Fibroblast of skin of abdomen (primary cell): ENCODE measurements around the gene ZNF467.

Experiments
- DNase-seq: peaks from one replicate; pipeline ENCODE4 v3.0.0-alpha.2; 2013

ZNF467 gene

DNA sequence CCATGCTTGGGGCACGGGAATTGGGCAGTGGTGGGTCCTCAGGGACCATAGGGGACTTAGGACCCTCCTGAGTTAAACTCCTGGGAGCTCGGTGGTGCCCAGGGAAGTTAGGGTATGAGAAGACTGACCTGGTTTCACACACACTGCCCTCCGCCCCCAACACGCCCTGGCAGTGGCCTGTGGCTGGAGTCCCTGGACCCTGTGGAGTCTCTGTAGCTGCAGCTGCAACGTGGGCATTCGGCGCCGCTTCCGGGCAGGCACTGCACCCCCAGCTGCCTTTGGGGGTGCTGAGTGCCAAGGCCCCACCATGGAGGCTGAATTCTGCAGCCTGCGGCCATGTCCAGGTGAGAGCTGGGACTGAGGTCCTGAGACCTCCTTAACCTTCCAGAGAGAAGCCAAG, 34.9 kb upstream of the ZNF467 start:
- no peak for DNase-seq

DNA sequence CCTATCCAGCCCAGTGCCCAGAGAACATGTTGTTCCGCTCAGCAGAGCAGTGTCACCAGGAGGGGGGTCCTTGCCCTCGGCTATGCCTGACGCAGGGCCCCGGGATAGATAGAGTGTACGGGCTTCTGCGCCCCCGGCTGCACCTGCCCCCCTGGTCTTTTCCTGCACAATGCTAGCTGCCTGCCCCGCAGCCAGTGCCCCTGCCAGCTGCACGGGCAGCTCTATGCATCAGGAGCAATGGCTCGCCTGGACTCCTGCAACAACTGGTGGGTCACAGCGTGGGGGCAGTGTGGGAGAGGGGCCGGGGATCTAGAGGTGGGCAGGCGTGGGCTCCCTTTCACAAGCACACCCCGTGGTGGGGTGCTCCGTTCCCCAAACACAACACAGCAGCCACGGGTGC, 33.3 kb upstream of the ZNF467 start:
- no peak for DNase-seq

DNA sequence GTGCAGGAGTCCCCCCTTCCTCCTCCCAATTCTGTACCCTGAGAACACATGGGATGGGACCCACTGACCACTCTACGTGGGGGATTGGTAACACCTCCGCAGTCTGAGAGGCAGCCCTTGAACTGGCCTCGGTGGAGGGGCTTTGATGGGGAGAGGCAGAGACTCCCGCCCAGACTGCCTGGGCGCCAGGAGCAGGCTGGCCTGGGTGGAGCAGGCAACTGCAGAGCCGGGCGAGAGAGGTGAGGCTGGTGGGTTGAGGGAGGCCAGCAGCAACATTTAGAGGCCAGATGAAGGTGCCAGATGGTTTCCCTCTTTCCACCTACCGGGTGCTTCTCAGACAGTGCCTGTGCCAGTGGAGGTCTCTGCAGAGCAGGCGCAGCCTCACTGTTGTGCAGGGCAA, 30.7 kb upstream of the ZNF467 start:
- no peak for DNase-seq

DNA sequence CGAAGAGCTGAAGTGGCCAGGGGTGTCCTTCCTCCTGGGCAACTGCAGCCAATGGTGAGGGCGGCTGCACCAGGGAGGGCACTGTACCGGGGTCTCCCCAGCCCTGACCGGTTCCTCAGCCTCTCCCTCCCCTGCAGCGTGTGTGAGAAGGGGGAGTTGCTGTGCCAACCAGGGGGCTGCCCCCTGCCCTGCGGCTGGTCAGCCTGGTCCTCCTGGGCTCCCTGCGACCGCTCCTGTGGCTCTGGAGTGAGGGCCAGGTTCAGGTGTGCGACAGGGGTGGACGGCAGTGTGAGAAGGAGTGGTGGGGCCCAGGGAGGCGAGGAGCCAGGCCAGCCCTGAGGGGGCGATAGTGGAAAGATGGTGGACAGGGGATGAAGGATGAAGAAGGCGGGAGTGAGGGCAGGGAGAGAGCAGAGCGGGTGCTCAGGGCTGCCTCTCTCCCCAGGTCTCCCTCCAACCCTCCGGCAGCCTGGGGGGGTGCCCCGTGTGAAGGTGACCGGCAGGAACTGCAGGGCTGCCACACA, 30.2 kb upstream of the ZNF467 start:
- no peak for DNase-seq

DNA sequence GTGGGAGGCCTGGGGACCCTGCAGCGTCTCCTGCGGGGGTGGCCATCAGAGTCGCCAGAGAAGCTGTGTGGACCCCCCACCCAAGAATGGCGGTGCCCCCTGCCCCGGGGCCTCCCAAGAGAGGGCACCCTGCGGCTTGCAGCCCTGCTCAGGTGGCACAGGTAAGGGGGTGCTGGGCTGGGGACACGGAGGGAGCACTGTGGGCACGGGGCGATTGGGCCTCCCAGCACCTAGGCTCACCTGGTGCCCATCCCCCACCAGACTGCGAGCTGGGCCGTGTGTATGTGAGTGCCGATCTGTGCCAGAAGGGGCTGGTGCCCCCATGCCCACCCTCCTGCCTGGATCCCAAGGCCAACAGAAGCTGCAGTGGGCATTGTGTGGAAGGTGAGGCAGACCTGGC, 29.6 kb upstream of the ZNF467 start:
- DNase-seq = no peak

DNA sequence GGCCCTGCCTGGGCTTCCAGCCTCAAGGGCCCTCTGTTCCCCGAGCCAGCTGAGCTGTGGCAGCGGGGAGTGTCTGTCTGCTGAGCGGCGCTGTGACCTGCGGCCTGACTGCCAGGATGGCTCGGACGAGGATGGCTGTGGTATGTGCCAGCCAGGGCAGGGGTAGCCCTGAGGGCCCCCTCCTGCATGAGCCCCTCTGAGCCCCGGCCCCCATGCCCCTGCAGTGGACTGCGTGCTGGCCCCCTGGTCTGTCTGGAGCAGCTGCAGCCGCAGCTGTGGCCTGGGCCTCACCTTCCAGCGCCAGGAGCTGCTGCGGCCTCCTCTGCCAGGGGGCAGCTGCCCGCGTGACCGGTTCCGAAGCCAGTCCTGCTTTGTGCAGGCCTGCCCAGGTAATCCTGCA, 28.4 kb upstream of the ZNF467 start:
- no peak for DNase-seq

DNA sequence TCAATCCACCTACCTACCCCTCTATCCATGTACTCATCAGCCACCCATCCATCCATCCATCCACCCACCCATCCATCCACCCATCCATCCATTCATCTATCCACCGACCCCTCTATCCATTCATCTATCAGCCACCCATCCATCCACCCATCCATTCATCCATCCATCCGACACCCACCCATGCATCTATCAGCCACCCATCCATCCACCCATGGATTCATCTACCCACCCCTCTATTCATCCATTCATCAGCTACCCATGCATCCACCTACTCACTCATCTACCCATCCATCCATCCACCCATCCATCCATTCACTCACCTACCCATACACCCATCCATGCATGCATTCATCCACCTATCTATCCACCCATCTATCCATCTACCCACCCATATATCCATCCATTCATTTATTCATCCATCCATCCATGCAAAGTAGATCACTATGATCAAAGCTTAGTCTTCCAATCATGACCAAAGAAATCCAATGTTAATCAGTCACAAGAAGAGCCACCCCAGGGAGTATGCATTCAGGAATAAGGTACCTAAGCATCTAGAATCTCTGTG, 27.7 kb upstream of the ZNF467 start:
- DNase-seq = no peak

DNA sequence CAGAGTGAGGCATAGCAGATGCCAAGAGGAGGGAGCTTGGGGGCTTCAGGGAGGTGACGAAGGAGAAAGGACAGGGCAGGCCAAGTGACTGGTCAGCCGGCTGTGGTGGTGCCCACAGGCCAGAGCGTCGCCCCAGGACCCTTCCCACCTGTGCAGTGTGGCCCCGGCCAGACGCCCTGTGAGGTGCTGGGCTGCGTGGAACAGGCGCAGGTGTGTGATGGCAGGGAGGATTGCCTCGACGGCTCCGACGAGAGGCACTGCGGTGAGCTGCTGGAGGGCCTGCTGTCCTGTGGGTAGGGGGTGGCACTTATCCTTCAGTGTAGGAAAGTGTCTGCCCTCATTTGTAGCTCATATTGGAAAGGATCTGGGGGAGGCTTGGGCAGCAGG, 26.8 kb upstream of the ZNF467 start:
- DNase-seq = no peak

DNA sequence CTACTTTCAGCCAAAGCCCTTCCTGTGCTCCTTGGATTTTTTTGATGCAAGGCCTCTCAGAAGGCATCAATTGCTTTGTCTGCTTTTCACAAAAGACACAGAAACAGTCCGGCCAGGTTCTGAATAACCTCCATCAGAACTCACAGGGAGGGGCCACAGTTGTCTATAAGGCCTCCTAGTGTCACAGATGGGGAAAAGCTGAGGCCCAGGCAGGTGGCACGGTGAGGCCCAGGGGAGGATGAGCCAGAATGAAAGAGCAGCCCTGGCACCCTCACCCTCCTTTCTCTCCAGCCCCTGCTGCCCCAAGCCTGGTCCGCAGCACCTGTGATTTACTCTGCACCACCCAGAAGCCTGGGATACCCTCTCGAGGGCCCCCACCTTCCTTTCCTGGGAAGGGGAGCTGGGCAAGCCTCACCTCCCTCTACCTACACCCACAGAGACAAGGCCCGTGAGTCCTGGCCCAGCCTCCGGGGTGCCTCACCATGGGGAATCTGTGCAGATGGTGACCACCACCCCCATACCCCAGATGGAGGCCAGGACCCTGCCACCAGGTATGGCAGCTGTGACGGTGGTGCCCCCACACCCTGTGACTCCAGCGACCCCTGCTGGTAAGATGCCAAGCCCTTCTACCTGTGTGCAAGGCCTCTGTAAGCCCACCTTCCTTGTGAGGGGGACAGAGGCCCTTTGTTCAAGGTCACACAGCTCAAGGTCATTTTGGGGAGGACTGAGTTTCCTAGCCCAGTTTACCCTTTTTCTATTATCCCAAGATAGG, 26.2 kb upstream of the ZNF467 start:
- no peak for DNase-seq

DNA sequence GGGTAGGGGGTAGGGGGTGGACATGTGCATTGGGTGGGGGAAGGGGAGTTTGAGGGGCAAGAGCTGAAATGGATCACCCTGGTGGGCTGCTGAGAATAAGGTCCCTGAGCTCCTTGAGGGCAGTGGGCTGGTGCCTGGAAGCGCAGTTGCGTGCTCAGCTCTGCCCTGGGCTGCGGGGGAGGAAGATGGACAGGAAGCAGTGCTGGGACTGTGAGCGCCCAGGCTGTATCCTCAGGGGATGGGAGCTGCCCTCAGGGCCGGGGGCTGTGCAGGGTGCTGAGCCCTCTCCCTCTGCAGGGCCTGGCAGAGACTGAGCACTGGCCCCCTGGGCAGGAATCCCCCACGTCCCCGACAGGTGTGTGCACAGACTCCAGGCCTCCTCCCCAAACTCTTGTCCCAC, 24.4 kb upstream of the ZNF467 start:
- DNase-seq = no peak

DNA sequence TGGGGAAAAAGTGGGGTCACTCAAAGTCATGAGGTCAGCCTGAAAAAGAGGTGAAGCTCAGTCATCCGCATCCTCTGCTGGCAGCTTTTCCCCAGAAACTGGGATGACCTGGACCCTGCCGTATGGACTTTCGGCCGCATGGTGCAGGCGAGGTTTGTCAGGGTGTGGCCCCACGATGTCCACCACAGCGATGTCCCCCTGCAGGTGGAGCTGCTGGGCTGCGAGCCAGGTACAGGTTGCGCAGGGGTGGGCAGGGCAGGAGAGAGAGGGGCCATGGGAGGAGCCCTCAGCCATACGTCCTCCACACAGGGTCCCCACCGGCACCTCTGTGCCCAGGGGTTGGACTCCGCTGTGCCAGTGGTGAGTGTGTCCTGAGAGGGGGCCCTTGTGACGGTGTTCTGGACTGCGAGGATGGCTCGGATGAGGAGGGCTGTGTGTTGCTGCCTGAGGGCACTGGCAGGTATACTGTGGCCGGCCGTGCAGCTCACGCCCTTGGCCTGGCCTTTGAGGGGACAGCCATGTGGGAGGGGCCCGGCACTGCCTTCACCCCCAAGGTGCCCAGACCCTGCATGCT, 23.0 kb upstream of the ZNF467 start:
- no peak for DNase-seq

DNA sequence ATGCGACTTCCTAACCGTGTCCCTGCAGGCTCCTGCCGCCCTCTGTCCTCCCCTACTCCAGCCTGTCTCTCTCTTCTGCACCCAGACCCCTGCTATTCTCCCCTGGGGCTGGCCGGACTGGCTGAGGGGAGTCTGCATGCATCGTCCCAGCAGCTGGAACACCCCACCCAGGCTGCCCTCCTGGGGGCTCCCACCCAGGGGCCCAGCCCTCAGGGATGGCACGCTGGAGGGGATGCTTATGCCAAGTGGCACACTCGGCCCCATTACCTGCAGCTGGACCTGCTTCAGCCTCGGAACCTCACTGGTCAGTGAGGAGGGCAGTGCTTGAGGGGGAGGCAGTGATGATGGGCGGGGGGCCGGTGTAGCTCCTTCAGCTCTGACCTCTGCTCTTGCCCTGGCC, 21.7 kb upstream of the ZNF467 start:
- no peak for DNase-seq

DNA sequence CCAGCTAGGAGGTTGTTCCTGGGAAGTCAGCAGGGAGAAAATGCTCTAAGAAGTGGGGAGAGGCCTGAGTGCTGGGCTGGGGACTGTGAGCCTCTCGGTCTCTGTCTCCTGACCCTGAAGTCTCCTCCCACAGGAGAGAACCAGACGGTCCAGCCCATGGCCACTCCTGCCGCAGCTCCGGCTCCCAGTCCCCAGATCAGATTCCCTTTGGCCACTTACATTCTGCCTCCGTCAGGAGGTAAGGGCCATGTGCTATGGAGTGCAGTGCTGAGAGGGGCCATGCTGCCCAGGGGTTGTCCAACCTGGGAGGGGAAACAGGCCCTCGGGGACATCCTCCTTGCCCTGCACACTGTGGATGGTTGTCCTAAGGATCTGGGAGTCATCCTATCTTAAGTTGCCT, 21.3 kb upstream of the ZNF467 start:
- no peak for DNase-seq

DNA sequence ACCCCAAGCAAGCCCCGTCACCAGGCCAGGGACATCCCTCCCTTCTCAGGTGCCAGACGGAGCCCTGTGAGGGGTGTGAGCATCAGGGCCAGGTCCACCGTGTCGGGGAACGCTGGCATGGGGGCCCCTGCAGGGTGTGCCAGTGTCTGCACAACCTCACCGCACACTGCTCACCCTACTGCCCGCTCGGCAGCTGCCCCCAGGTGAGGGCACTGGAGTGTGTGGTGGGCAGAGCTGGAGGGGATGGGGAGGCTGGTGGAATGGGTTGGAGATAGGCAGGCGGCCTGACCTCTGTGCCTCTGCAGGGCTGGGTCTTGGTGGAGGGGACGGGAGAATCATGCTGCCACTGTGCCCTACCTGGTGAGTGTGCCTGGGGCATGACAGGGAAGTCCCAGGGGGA, 19.9 kb upstream of the ZNF467 start:
- DNase-seq = no peak

DNA sequence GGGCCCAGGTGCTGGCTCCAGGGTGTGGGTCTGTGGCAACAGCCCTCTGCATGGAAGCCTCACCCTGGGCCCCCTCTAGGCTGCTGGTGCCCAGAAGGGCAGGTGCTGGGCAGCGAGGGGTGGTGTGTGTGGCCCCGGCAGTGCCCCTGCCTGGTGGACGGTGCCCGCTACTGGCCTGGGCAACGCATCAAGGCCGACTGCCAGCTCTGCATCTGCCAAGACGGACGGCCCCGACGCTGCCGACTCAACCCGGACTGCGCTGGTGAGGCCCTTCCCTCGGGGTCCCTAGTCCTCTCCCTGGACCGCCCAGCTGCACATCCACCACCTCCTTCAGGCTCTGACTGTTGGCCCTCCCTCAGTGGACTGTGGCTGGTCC, 18.8 kb upstream of the ZNF467 start:
- no peak for DNase-seq

DNA sequence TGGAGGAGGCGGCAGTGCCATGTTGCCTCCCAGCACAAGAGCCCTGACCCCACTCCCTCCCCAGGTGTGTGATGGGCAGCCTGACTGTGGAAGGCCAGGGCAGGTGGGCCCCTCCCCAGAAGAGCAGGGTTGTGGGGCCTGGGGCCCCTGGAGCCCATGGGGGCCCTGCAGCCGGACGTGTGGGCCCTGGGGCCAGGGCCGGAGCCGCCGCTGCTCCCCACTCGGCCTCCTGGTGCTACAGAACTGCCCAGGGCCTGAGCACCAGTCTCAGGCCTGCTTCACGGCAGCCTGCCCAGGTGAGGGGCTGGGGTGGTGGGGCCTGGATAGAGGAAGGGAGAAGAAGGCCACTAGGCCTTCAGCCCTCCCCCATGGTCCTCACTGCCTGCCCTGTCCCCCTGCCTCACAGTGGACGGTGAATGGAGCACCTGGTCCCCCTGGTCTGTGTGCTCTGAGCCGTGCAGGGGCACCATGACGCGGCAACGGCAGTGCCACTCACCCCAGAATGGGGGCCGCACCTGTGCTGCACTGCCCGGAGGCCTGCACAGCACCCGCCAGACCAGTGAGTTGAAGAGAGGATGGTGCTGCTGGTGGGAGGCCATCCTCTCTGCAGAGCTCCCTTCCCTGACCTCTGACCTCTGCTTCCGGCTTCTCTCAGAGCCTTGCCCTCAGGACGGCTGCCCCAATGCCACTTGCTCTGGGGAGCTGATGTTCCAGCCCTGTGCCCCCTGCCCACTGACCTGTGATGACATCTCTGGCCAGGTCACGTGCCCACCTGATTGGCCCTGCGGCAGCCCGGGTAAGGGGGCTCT, 18.2 kb upstream of the ZNF467 start:
- no peak for DNase-seq

DNA sequence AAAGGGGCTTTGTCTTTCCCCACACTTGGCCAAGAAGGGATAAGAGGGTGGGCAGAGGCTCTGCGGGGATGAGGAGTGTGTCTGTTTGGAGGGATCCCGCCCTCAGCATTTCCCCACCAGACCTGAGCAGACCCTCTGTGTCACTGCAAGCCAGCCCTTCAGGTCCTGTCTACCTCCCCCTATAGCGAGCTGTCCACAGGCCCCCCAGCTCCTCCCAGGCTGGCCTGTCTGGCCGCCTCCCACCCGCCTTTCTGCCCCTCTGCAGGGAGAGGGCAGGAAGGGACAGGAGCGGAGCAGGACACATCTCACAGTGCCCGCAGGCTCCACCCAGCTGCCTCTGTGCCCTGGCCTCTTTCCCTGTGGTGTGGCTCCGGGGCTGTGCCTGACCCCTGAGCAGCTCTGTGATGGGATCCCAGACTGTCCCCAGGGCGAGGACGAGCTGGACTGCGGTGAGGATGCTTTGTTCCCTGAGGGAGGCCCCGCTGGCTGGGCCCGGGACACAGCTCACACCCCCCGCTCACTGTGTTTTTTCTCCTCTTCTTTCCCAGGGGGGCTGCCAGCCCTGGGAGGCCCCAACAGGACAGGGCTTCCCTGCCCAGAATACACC, 17.5 kb upstream of the ZNF467 start:
- DNase-seq = no peak

DNA sequence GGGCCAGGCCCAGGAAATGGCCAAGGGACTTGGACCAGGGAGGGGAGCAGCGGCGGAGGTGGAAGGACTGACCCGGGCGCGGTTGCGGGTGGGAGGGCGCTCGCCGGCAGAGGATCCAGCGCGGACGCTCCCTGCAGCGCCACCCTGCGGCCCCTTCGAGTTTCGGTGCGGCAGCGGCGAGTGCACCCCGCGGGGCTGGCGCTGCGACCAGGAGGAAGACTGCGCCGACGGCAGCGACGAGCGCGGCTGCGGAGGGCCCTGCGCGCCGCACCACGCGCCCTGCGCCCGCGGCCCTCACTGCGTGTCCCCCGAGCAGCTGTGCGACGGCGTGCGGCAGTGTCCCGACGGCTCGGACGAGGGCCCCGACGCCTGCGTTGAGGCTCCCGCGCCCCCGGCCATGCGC, 16.8 kb upstream of the ZNF467 start:
- DNase-seq = no peak

DNA sequence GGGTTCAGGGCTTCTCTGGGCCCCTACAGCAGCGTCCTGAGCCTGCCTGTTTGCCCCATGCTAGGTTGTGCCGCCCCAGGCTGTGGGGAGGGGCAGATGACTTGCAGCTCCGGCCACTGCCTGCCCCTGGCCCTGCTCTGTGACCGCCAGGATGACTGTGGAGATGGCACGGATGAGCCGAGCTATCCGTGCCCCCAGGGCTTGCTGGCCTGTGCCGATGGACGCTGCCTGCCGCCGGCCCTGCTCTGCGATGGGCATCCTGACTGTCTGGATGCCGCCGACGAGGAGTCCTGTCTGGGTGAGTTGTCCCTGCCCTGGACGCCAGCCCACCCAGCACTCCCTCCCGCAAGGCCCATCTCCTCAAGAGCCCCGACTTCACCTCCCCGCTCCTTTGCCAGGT, 15.7 kb upstream of the ZNF467 start:
- no peak for DNase-seq

DNA sequence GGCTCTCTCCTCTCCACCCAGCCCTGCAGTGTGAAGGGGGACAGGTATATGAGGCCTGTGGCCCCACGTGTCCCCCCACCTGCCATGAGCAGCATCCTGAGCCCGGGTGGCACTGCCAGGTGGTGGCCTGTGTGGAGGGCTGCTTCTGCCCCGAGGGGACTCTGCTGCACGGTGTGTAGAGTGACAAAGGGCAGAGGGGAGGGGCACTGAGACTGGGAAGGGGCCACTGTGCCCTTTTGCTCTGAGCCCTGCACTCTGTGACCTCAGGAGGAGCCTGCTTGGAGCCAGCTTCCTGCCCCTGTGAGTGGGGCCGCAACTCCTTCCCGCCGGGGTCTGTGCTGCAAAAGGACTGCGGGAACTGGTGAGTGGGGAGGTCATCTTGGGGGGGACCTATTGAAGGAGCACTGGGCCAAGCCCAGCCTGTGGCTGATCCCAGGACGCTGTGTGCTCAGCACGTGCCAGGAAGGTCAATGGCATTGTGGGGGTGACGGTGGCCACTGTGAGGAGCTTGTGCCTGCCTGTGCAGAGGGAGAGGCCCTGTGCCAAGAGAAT, 15.0 kb upstream of the ZNF467 start:
- no peak for DNase-seq

DNA sequence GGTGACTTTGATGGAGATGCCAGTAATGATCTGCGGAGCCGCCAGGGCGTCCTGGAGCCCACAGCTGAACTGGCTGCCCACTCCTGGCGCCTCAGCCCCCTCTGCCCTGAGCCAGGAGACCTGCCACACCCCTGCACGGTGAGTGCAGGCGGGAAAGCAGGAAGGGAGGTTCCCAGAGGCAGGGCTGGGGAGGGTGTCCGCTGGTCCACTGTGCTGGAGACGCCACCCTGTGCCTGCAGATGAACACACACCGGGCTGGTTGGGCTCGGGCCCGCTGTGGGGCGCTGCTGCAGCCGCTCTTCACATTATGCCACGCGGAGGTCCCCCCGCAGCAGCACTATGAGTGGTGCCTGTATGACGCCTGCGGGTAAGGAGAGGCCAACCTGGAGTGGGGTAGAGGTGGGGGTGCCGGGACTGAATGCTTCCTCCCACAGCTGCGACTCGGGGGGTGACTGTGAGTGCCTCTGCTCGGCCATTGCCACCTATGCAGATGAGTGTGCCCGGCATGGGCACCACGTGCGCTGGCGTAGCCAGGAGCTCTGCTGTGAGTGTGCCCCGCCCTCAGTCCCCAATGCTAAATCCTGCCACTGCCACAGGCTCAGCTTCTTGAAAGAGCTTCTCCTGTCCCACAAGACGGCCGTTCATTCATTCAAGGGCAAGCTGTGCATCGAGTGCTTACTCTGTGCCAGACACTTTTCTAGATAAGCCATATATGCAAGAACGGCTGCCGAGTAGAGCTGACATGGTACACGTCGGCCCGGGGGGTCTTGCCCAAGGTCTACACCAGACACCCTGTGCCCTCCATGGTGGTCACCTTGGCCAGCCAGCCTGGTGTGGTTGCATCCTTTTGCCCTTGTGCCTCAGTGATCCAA, 14.3 kb upstream of the ZNF467 start:
- DNase-seq = no peak

DNA sequence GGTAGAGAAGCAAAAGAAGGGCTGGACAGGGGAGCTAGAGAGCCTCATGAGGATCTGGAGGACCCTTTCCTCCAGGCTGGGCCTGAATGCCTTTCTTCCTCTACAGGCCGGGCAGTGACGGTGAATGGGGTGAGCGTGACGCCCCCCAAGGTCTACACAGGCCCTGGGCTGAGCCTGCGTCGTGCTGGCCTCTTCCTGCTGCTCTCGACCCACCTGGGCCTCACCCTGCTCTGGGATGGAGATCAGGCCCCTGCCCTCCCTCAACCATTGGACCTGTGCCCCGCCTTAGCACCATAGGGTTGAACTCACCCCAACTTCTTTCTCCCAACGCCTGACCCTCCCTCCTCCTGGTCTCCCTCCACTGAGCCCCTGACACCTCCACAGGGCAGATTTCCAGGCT, 12.6 kb upstream of the ZNF467 start:
- no peak for DNase-seq
